Ovary (tissue), 3 donors: ENCODE measurements around the gene MPRIP.

Experiments
- EP300 ChIP-seq: sonication (generic); formaldehyde crosslinking; IDR thresholded peaks from one replicate; pipeline ENCODE4 v1.6.1; 2017; ENCODE audit warnings: antibody characterized with exemption
- POLR2A ChIP-seq: fragments of 450-650 bp; IDR thresholded peaks from one replicate; pipeline ENCODE4 v1.6.1; 2017; ENCODE audit warnings: antibody characterized with exemption, mild to moderate bottlenecking, moderate library complexity
- TF ChIP-seq, protein P1 (sequence below), 3 donors: fragments of 450-650 bp in 2 of 3; fragments of 200-600 bp in 1 of 3; IDR thresholded peaks; one replicate each; pipeline versions ENCODE4 v1.5.1 to v1.8.0; 2016 to 2022; ENCODE audit warnings: antibody characterized with exemption in 3 of 3, mild to moderate bottlenecking in 1 of 3
- donor health status: DM: no; HTN: no; CAD: no.

DNA sequence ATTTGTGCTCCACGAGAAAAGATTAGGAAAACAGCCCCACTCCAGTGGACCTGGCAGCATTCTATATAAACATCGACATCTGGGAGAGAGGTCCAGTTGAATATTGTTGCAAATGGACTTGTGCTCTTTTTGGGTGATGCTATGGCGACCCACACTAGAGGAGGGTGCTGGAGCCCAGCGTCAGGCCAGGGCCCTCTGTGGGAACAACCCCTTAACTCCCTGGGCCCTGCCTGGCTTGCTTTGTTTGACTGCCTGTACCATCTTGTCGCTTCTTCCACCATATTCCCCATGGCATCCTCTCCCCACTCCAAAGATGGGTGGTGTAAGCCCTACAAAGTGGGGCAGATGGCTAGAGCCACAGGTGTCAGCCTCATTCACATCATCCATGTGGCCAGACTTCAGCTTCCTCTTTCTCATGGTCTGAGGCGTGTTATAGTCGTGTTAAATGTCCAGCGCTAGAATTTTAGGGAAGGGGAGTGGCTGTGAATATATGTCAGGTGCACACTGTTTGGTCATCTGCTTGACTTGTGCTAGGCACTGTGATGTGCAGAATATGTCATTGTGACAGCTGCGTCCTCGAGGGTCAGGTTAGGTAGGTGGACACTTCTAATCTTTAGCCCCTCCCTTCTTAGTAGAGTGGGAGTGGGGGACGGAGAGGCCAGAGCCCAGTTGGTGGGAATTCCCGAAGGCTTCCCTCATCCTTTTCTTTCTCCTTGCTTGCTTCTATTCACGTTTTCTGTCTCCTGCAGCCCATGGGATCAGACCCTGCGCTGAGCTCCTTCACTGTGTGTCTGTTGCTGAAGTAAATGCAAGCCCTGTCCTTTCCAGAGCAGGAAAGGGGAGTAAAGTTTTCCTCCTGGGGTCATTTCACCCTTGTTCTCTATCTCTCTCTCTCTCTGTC lies 49.8 kb downstream of the MPRIP start:
- TF ChIP-seq, protein P1, sequence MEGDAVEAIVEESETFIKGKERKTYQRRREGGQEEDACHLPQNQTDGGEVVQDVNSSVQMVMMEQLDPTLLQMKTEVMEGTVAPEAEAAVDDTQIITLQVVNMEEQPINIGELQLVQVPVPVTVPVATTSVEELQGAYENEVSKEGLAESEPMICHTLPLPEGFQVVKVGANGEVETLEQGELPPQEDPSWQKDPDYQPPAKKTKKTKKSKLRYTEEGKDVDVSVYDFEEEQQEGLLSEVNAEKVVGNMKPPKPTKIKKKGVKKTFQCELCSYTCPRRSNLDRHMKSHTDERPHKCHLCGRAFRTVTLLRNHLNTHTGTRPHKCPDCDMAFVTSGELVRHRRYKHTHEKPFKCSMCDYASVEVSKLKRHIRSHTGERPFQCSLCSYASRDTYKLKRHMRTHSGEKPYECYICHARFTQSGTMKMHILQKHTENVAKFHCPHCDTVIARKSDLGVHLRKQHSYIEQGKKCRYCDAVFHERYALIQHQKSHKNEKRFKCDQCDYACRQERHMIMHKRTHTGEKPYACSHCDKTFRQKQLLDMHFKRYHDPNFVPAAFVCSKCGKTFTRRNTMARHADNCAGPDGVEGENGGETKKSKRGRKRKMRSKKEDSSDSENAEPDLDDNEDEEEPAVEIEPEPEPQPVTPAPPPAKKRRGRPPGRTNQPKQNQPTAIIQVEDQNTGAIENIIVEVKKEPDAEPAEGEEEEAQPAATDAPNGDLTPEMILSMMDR (IDR thresholded peaks at IDR 0.05) = no peak
- no peak for TF ChIP-seq EP300
- TF ChIP-seq POLR2A = no peak
